ENCODE results near the gene OR52B6. TPM values are rescaled to one million over a fixed set of nuclear protein-coding genes. Genes with fewer than 3 reads are reported as not detected.

The OR52B6 gene
- total RNA-seq, 1 donor from 2014 or later = not detected

DNA sequence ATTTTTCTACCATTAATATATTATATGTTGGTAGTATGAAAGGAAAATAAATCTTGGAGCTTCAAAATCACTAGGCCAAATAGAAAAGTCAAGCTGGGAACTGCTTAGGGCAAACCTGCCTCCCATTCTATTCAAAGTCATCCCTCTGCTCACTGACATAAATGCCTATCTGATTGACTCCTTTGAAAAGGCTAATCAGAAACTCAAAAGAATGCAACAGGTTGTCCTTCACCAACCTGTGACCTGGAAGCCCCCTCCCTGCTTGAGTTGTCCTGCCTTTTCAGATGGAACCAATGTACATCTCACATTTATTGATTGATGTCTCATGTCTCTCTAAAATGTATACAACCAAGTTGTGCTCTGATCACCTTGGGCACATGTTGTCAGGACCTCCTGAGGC is 40.9 kb downstream of the OR52B6 start:
- DNase-seq (ENCODE audit: low read depth) = no peak
- TF ChIP-seq, protein P1, sequence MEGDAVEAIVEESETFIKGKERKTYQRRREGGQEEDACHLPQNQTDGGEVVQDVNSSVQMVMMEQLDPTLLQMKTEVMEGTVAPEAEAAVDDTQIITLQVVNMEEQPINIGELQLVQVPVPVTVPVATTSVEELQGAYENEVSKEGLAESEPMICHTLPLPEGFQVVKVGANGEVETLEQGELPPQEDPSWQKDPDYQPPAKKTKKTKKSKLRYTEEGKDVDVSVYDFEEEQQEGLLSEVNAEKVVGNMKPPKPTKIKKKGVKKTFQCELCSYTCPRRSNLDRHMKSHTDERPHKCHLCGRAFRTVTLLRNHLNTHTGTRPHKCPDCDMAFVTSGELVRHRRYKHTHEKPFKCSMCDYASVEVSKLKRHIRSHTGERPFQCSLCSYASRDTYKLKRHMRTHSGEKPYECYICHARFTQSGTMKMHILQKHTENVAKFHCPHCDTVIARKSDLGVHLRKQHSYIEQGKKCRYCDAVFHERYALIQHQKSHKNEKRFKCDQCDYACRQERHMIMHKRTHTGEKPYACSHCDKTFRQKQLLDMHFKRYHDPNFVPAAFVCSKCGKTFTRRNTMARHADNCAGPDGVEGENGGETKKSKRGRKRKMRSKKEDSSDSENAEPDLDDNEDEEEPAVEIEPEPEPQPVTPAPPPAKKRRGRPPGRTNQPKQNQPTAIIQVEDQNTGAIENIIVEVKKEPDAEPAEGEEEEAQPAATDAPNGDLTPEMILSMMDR (conservative IDR thresholded peaks at IDR 0.05; ENCODE audit: low read depth, low read length) = no peak
- H3K4me3 ChIP-seq (ENCODE audit: low read depth, low read length) = no peak overlapping the region

DNA sequence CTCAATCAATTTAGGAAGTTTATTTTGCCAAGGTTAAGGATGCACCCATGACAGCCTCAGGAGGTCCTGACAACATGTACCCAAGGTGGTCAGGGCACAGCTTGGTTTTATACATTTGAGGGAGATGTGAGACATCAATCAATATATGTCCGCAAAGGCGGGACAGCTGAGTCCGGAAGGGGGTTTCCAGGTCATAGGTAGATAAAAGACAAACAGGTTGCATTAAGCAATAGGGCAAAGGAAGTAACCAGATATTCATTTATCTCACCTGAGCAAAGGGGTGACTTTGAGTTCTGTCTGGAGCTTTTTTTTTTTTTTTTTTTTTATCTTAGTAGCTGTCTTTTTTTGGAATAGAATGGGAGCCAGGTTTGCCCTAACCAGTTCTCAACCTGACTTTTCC is 42.1 kb downstream of the OR52B6 start:
- no peak for DNase-seq (ENCODE audit: low read depth)
- TF ChIP-seq, protein P1 (conservative IDR thresholded peaks at IDR 0.05; ENCODE audit: low read depth, low read length) = no peak
- H3K4me3 ChIP-seq (ENCODE audit: low read depth, low read length) = no peak overlapping the region

DNA sequence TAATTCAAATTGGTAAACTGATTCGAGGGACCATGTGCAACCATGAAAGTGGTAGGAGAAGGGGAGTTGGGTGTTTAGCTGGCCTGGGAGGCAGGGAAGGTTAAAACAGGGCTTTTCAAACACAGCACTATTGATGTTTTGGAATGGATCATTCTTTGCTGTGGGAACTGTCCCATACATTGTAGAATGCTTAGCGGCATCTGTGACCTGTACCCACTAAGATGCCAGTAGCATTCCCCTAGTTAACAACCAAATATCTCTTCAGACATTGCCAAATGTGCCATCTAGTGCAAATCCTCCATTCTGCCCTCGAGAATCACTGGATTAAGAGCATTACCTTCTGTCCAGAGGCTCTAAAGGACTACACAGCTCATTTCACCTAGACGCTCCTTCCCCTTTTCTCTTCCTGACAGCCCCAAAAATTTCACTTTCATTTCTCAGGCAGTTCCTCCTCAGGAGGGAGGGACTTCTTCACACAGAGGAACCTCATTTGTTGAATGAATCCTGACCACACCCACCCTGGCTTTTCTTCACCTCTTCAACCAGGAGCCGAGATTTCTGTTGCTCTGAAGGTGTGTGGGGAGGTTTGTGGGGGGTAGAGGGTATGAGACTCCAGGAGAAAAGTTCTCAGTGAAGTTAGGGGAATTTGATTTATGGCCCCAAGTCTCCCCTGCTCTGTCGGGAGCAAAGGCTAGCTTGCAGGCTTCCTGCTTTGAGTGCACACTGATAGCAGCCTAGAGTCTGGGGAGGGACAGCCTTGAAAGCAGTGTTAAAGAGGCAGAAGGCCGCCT is 44.0 kb downstream of the OR52B6 start, which contains the start of gene TRIM34:
TSS of gene TRIM34 (plus strand) at position 513 of the 791 bp plus-strand sequence. CDS start 7,331 bp downstream, outside the sequence.
- H3K4me3 ChIP-seq (ENCODE audit: low read depth, low read length) = peak within 1 kb of the TSS; percentile 67
- TF ChIP-seq, protein P1 (conservative IDR thresholded peaks at IDR 0.05; ENCODE audit: low read depth, low read length) = no peak
- no peak for DNase-seq (ENCODE audit: low read depth)

DNA sequence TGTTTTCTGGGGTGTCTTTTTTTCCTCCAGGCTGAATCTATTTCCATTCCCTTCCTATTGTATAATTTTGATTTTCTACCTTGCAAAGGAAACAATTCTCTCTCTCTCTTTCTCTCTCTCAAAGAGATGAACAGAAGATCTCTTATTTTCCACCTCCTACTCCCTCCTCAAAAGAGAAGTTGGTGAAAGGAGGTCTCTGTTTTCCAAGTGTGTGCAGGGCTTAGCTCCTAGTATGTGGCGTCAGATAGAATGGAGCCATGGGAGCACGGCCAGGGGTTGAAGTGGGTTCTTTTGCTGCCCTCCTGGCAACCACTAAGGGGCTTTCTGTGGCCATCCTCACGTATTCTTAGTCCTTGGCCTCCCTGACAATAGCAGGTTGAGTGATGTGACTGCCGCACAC is 44.6 kb downstream of the OR52B6 start:
- peak overlapping the region; percentile 67 for H3K4me3 ChIP-seq (ENCODE audit: low read depth, low read length)
- no peak for DNase-seq (ENCODE audit: low read depth)
- TF ChIP-seq, protein P1 (conservative IDR thresholded peaks at IDR 0.05; ENCODE audit: low read depth, low read length) = no peak

DNA sequence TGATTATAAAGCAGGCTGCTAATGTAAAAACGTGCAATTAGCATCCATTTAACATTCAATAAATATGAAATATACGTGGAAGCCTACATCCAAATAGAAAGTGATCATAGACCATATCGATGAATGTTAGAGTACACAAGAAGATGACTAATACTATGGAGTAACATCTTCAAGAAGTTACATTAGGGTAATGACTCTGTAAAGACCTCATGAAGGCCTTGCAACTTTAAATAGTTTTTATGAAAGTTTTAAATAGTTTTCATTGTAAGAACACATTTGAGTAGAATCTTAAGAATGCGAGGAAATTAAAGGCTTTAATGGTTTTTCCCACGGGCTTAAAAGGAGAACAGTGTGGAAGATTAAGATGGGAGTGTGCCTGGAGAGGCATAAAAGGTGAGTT is 45.5 kb downstream of the OR52B6 start:
- DNase-seq (ENCODE audit: low read depth) = no peak
- TF ChIP-seq, protein P1 (conservative IDR thresholded peaks at IDR 0.05; ENCODE audit: low read depth, low read length) = no peak
- H3K4me3 ChIP-seq (ENCODE audit: low read depth, low read length) = no peak overlapping the region

DNA sequence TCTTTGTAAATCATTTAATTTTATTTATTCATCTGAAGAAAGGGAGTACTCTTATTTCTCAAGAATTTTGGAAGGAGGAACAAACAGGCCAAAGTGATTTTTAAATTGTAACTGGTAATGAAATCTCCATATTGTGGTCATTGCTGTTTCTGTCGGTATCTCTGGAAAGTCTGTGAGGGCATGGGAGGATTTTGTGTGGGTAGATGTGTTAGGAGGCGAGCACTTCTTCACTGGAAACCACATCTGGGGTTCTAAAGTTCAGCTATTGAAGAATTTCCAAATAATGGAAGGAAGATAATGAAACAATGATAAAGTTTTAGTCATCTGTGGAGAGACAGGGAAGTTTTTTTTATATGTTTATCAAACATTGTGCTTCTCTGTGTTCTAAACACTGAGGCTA is 50.7 kb downstream of the OR52B6 start:
- no peak overlapping the region for H3K4me3 ChIP-seq (ENCODE audit: low read depth, low read length)
- no peak for DNase-seq (ENCODE audit: low read depth)
- TF ChIP-seq, protein P1 (conservative IDR thresholded peaks at IDR 0.05; ENCODE audit: low read depth, low read length) = no peak

Other genes starting within 250 kb of the OR52B6 start
- not detected in 2 replicates for gene OR51B5, start 237.4 kb upstream of the OR52B6 start, total RNA-seq
- gene OR51B6, start 229.4 kb upstream of the OR52B6 start, total RNA-seq = not detected in 2 replicates
- gene OR51M1, start 197.1 kb upstream of the OR52B6 start, total RNA-seq = not detected in 2 replicates
- gene OR51Q1, start 158.8 kb upstream of the OR52B6 start, total RNA-seq = not detected in 2 replicates
- not detected in 2 replicates for gene OR51I1, start 139.4 kb upstream of the OR52B6 start, total RNA-seq
- not detected in 2 replicates for gene OR51I2, start 131.6 kb upstream of the OR52B6 start, total RNA-seq
- not detected in 2 replicates for gene OR52D1, start 92.2 kb upstream of the OR52B6 start, total RNA-seq
- not detected in 2 replicates for gene UBQLN3, start 70.9 kb upstream of the OR52B6 start, total RNA-seq
- 0.06 TPM in 1 of 2 replicates, not detected in the other for gene UBQLNL, start 64.2 kb upstream of the OR52B6 start, total RNA-seq
- gene OR52H1, start 32.3 kb upstream of the OR52B6 start, total RNA-seq = not detected in 2 replicates
- gene TRIM6, start 15.8 kb downstream of the OR52B6 start, total RNA-seq = 1.4 and 6.3 TPM in 2 replicates
- 2.4 and 7.8 TPM in 2 replicates for gene TRIM34, start 44.1 kb downstream of the OR52B6 start, total RNA-seq
- gene TRIM5, start 104.2 kb downstream of the OR52B6 start, total RNA-seq = 20.5 and 28.5 TPM in 2 replicates
- gene TRIM22, start 108.9 kb downstream of the OR52B6 start, total RNA-seq = 8.2 and 18.9 TPM in 2 replicates
- gene OR56B1, start 155.6 kb downstream of the OR52B6 start, total RNA-seq = not detected in 2 replicates
- not detected in 2 replicates for gene OR52N4, start 173.4 kb downstream of the OR52B6 start, total RNA-seq
- gene OR52N5, start 202.5 kb downstream of the OR52B6 start, total RNA-seq = not detected in 2 replicates
- not detected in 2 replicates for gene OR52N1, start 210.4 kb downstream of the OR52B6 start, total RNA-seq
- not detected in 2 replicates for gene OR52N2, start 228.0 kb downstream of the OR52B6 start, total RNA-seq